MM.1S (cell line): ENCODE measurements around the gene AHCYL1.

ENCODE experiments used
- EZH2 ChIP-seq: fragments of 300-600 bp; sonication (generic); optimal IDR thresholded peaks from 2 replicates; pipeline ENCODE3; 2017; ENCODE audit warnings: low read depth, mild to moderate bottlenecking, antibody characterized with exemption, low read length, mixed read lengths
- TF ChIP-seq, protein P1 (sequence below): fragments of 300-600 bp; sonication (generic); IDR thresholded peaks from 2 replicates; pipeline ENCODE4 v1.5.1; 2016; ENCODE audit warnings: antibody characterized with exemption, low read length, mixed read lengths

DNA sequence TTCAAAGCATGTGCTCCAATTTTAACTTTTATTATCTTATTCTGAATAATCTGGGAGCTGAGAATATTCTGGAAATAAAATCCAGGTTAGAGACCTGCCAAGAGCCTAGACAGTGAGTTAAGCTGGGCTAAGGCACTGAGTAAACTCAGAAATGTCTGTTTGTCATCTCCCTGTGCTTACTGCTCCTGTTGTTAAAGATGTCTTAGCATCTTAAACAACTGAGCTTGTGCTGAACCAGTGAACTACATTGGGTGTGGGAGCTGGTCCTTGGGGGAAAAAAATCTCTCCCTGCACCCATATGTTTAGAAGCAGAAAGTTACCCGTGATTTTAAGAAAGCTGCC is 25.0 kb upstream of the AHCYL1 start:
- TF ChIP-seq, protein P1, sequence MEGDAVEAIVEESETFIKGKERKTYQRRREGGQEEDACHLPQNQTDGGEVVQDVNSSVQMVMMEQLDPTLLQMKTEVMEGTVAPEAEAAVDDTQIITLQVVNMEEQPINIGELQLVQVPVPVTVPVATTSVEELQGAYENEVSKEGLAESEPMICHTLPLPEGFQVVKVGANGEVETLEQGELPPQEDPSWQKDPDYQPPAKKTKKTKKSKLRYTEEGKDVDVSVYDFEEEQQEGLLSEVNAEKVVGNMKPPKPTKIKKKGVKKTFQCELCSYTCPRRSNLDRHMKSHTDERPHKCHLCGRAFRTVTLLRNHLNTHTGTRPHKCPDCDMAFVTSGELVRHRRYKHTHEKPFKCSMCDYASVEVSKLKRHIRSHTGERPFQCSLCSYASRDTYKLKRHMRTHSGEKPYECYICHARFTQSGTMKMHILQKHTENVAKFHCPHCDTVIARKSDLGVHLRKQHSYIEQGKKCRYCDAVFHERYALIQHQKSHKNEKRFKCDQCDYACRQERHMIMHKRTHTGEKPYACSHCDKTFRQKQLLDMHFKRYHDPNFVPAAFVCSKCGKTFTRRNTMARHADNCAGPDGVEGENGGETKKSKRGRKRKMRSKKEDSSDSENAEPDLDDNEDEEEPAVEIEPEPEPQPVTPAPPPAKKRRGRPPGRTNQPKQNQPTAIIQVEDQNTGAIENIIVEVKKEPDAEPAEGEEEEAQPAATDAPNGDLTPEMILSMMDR: no peak
- TF ChIP-seq EZH2: no peak
